Neuronal stem cell (in vitro differentiated cells): ENCODE measurements around the gene TAS1R2.
A peak's percentile ranks its signal among the peaks of the same experiment; 100 is the strongest.

Experiments used
- DNase-seq: peaks from one replicate; pipeline ENCODE4 v3.0.0-alpha.2; 2013; ENCODE audit warnings: low spot score
- H2AFZ ChIP-seq: one replicate; pipeline ENCODE4 v1.6.1; 2013; ENCODE audit warnings: mild to moderate bottlenecking, low read length, inconsistent platforms
- H2AK5ac ChIP-seq: 2 replicates; pipeline ENCODE4 v1.6.1; 2013; ENCODE audit warnings: low read depth, mild to moderate bottlenecking, inconsistent platforms, low read length, moderate library complexity, mixed read lengths
- H2BK120ac ChIP-seq: 2 replicates; pipeline ENCODE4 v1.6.1; 2013; ENCODE audit warnings: low read depth, mild to moderate bottlenecking, inconsistent platforms, low read length, moderate library complexity, mixed read lengths
- H2BK12ac ChIP-seq: one replicate; pipeline ENCODE4 v1.6.1; 2013; ENCODE audit warnings: low read length, inconsistent platforms
- H2BK15ac ChIP-seq: 2 replicates; pipeline ENCODE4 v1.6.1; 2013; ENCODE audit warnings: mild to moderate bottlenecking, low read length, inconsistent platforms, mixed read lengths
- H2BK5ac ChIP-seq: one replicate; pipeline ENCODE4 v1.6.1; 2013; ENCODE audit warnings: inconsistent platforms, mild to moderate bottlenecking, low read length, moderate library complexity
- H3K14ac ChIP-seq: one replicate; pipeline ENCODE4 v1.6.1; 2013; ENCODE audit warnings: low read length, inconsistent platforms
- H3K18ac ChIP-seq: 2 replicates; pipeline ENCODE4 v1.6.1; 2013; ENCODE audit warnings: low read length, inconsistent platforms
- H3K23ac ChIP-seq: 2 replicates; pipeline ENCODE4 v1.6.1; 2013; ENCODE audit warnings: low read depth, mild to moderate bottlenecking, mixed read lengths, low read length, inconsistent platforms; ENCODE audit not compliant: poor library complexity
- H3K27ac ChIP-seq: replicated peaks from 3 replicates; pipeline ENCODE4 v1.5.1; 2013; ENCODE audit warnings: low read length, inconsistent platforms
- H3K27me3 ChIP-seq, 3 experiments: 2 replicates each; pipeline ENCODE4 v1.6.1; 2013; ENCODE audit warnings: low read length in 3 of 3, mild to moderate bottlenecking in 2 of 3, inconsistent platforms in 1 of 3, low read depth in 1 of 3, mixed read lengths in 1 of 3, moderate library complexity in 1 of 3; ENCODE audit not compliant: control insufficient read depth in 3 of 3, insufficient read depth in 3 of 3
- H3K36me3 ChIP-seq, 2 donors: replicated peaks in 1 of 2; 2 replicates each; pipeline ENCODE4 v1.6.1; 2013; ENCODE audit warnings: low read length in 2 of 2; ENCODE audit not compliant: control insufficient read depth in 2 of 2, insufficient read depth in 2 of 2
- H3K4ac ChIP-seq: 2 replicates; pipeline ENCODE4 v1.6.1; 2013; ENCODE audit warnings: inconsistent platforms, mild to moderate bottlenecking, low read length, moderate library complexity
- H3K4me1 ChIP-seq, 2 donors: 1 replicate in 1 of 2; 2 replicates in 1 of 2; pipeline ENCODE4 v1.6.1; 2013; ENCODE audit warnings: low read length in 2 of 2, low read depth in 1 of 2; ENCODE audit not compliant: control insufficient read depth in 2 of 2, insufficient read depth in 1 of 2
- H3K4me2 ChIP-seq: one replicate; pipeline ENCODE4 v1.6.1; 2013; ENCODE audit warnings: mild to moderate bottlenecking, low read length, inconsistent platforms; ENCODE audit not compliant: insufficient read depth, poor library complexity, severe bottlenecking
- H3K4me3 ChIP-seq, 2 donors: 2 replicates each; pipeline ENCODE4 v1.5.1; 2013; ENCODE audit warnings: low read length in 2 of 2, mild to moderate bottlenecking in 2 of 2, inconsistent platforms in 1 of 2, moderate library complexity in 1 of 2
- H3K79me1 ChIP-seq: one replicate; pipeline ENCODE4 v1.6.1; 2013; ENCODE audit warnings: low read depth, mild to moderate bottlenecking, inconsistent platforms, low read length, moderate library complexity
- H3K9ac ChIP-seq: one replicate; pipeline ENCODE4 v1.6.1; 2013; ENCODE audit warnings: mild to moderate bottlenecking, low read depth, low read length, inconsistent platforms; ENCODE audit not compliant: poor library complexity
- H3K9me3 ChIP-seq, 2 donors: replicated peaks in 1 of 2; 2 replicates each; pipeline versions ENCODE3 to v1.6.1; 2013; ENCODE audit warnings: low read length in 2 of 2, mild to moderate bottlenecking in 2 of 2, inconsistent platforms in 1 of 2, low read depth in 1 of 2, mixed read lengths in 1 of 2, moderate library complexity in 1 of 2; ENCODE audit not compliant: control insufficient read depth in 2 of 2, insufficient read depth in 1 of 2
- H4K8ac ChIP-seq: one replicate; pipeline ENCODE4 v1.6.1; 2013; ENCODE audit warnings: low read depth, mild to moderate bottlenecking, inconsistent platforms, low read length, moderate library complexity
- H4K91ac ChIP-seq: one replicate; pipeline ENCODE4 v1.6.1; 2013; ENCODE audit warnings: low read length, low read depth, mild to moderate bottlenecking, inconsistent platforms; ENCODE audit not compliant: poor library complexity
- WGBS, 2 donors: extraction: QIAGEN DNeasy Blood & Tissue Kit; methylation state at CpG; one replicate each; pipeline ENCODE4 v1.1.7; 2013; ENCODE audit warnings: missing lambda C conversion rate in 2 of 2, mixed read lengths in 1 of 2; ENCODE audit not compliant: insufficient read length in 2 of 2, insufficient replicate concordance in 1 of 2; ENCODE audit errors: extremely low coverage in 2 of 2; 5-methylcytosine and 5-hydroxymethylcytosine counted together

TAS1R2 gene

DNA sequence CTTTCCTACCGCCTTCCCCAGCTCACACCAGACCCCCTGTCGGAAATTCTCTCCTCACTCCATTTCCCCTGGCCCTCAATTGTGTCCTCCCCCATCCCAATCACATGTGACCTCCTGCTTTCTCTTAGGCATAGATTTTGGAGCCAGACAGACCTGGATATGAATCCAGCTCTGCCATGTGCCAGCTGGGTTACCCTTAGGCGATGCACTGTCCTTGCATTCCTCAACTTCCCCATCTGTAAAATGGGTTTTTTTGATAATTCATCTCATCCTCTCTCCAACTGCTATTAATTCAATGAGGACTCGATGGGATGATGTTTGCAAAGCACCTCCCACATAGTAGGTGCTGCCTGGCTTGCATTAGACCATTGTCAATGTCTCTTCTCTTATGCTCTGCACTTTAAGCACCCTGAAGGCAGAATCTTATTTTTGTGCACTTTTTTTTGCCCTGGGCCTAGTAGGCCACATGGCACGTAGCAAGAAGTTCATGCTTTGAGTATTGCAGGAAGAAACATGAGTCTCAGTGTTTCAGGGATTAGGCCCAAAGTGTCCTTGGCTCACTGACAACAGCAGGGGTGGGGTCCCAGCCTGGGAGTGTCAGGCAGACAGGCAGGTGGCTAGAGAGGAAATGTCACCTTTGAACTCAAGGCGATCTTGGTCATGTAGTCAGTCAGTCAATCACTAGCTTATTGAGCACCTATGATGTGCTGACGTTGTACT lies 47.6 kb downstream of the TAS1R2 start:
- Histone ChIP-seq H3K4me2 (no peak overlapping the region), H2BK120ac (no peak overlapping the region), H2AFZ (no peak overlapping the region), H2BK5ac (no peak overlapping the region), H3K9ac (no peak overlapping the region), H3K4me1 (peaks cover 0 to 3% of the 10 kb centered on the region in 2 donors), H3K4me3 (no peak overlapping the region), H3K18ac (no peak overlapping the region), H2BK12ac (no peak overlapping the region), H3K23ac (no peak overlapping the region), H2AK5ac (no peak overlapping the region), H3K79me1 (no peaks in the 10 kb centered on the region), H4K8ac (no peak overlapping the region), H3K4ac (no peak overlapping the region), H3K27ac (no peak overlapping the region), H3K27me3 (no peaks in the 10 kb centered on the region), H3K14ac (no peak overlapping the region), H3K9me3 (no peaks in the 10 kb centered on the region), H3K36me3 (no peaks in the 10 kb centered on the region), H4K91ac (no peak overlapping the region), H2BK15ac (no peak overlapping the region)
- DNase-seq = no peak
- WGBS, 2 donors = no CpG with 5 or more reads among the region's 7 CpGs

DNA sequence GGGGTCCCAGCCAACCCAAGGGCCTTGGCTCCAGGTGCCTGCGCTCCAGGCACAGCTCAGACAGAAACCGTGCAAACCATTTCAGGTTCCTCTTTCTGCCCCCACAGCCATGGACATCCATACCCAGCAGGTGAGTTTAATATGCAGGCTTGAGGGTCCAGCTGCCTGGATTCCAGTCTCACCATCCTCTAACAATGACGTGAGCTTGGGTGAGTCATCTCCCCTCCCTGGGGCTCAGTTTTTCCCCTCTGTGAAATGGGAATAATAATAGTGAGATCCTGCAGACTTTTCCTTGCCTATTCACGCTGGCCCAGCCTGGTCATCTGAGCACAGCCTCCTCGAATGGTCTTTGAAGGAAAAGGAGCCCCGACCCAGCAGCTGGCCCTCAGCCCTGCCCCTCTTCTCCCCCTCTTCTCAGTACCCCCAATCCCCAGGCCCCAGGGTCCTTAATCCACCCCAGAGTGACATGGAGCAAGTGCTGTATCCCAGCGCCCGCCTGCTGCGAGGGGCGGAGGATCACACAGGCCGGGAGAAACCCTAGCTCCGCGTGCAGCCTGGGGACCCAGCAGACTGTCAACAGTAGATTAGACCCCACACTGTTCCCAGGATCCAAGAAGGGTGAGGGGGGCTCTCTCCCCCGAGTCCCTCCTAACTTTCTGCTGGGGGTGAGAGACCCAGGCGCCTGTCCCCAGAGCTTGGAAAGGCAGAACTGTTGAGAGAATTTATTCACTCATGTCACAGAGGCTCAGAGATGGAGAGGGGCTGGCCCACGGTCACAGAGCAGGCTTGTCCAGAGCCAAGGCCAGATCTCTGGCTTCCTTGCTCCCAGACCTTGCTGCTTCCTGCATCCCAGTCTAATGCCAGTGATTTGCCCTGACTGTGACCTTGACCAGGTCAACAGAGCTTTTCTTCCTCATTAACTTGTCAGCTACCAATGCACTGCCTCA lies 49.2 kb downstream of the TAS1R2 start:
- no peak overlapping the region for H3K27ac ChIP-seq
- H3K36me3 ChIP-seq = no peaks in the 10 kb centered on the region
- H4K8ac ChIP-seq = no peak overlapping the region
- H2BK120ac ChIP-seq = no peak overlapping the region
- no peak overlapping the region for H3K14ac ChIP-seq
- H2AFZ ChIP-seq = no peak overlapping the region
- H3K27me3 ChIP-seq = peaks cover 0 to 9% (median 0%) of the 10 kb centered on the region in 3 experiments
- H2BK5ac ChIP-seq = no peak overlapping the region
- H3K4me3 ChIP-seq = no peak overlapping the region
- H2AK5ac ChIP-seq = peak overlapping the region; percentile 23
- H3K4me2 ChIP-seq = no peak overlapping the region
- H4K91ac ChIP-seq = no peak overlapping the region
- H3K79me1 ChIP-seq = no peaks in the 10 kb centered on the region
- WGBS, 2 donors = no CpG with 5 or more reads among the region's 16 CpGs
- no peak overlapping the region for H2BK12ac ChIP-seq
- H3K4me1 ChIP-seq = peaks cover 0 to 3% of the 10 kb centered on the region in 2 donors
- no peak for DNase-seq
- no peak overlapping the region for H3K18ac ChIP-seq
- H3K9ac ChIP-seq = no peak overlapping the region
- no peaks in the 10 kb centered on the region for H3K9me3 ChIP-seq
- no peak overlapping the region for H3K23ac ChIP-seq
- H2BK15ac ChIP-seq = no peak overlapping the region
- no peak overlapping the region for H3K4ac ChIP-seq

DNA sequence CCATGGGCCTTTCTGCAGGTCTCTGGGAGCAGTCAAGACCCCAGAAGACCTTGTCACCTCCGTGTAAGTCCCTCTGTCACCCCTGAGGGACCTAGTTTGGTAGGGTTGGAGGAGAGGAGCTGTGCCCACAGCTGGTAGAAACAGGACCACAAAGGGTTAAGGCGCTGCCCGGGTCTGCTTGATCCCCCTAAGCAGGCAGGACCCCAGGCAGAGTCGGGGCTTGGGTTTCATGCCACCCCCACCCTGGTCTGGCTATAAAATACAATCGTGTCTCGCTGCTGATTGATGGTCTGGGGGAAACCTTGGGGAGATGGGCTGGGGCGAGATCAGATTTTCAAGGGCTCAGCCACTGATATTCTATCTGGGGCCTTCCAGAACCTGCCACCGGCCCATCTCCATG lies 50.9 kb downstream of the TAS1R2 start:
- Histone ChIP-seq H3K27me3 (peaks cover 0 to 12% (median 0%) of the 10 kb centered on the region in 3 experiments), H2AFZ (no peak overlapping the region), H2BK5ac (no peak overlapping the region), H2AK5ac (no peak overlapping the region), H3K14ac (no peak overlapping the region), H2BK15ac (no peak overlapping the region), H3K79me1 (no peaks in the 10 kb centered on the region), H3K4ac (no peak overlapping the region), H2BK120ac (no peak overlapping the region), H3K27ac (no peak overlapping the region), H3K23ac (no peak overlapping the region), H3K4me2 (no peak overlapping the region), H3K36me3 (no peaks in the 10 kb centered on the region), H4K91ac (no peak overlapping the region), H3K4me3 (no peak overlapping the region), H3K9me3 (no peaks in the 10 kb centered on the region), H3K9ac (no peak overlapping the region), H3K18ac (no peak overlapping the region), H4K8ac (no peak overlapping the region), H3K4me1 (peaks cover 0 to 6% of the 10 kb centered on the region in 2 donors), H2BK12ac (no peak overlapping the region)
- no peak for DNase-seq
- no CpG with 5 or more reads among the region's 8 CpGs for WGBS, 2 donors
